HUDEP-2 (cell line): Measurements from ENCODE around the gene SLX4IP.
"Not testable (repeated sequence)": the region's sequence is repeated elsewhere in the genome, so short reads cannot be mapped to it uniquely, and the experiment has no call there.

Experiments
- DNase-seq, 76 experiments: peaks; one replicate each; lab custom pipeline; 2025; ENCODE audit not compliant: unreplicated experiment in 76 of 76; lab: John Stamatoyannopoulos, UW

Gene SLX4IP

GRCh38 chr20:10591946-10592521, 156.9 kb downstream of the SLX4IP start:
- no peak for DNase-seq

- no peak for DNase-seq
Observed at GRCh38 chr20:10594296-10594868, 159.3 kb downstream of the SLX4IP start.

- DNase-seq, result no peak
Observed at GRCh38 chr20:10595266-10595665, 160.2 kb downstream of the SLX4IP start.

- DNase-seq, result no peak
Observed at GRCh38 chr20:10595985-10596384, 160.9 kb downstream of the SLX4IP start.

GRCh38 chr20:10596710-10597121, 161.6 kb downstream of the SLX4IP start:
- no peak for DNase-seq

- no peak for DNase-seq
Observed at GRCh38 chr20:10597637-10598036, 162.5 kb downstream of the SLX4IP start.

GRCh38 chr20:10602221-10602871, 167.2 kb downstream of the SLX4IP start:
- DNase-seq, result no peak

GRCh38 chr20:10603378-10603777, 168.3 kb downstream of the SLX4IP start:
- DNase-seq, result no peak

- DNase-seq, result no peak
Observed at GRCh38 chr20:10603971-10604864, 169.1 kb downstream of the SLX4IP start.

- DNase-seq, result no peak
Observed at GRCh38 chr20:10604865-10605440, 169.8 kb downstream of the SLX4IP start.

- no peak for DNase-seq
Observed at GRCh38 chr20:10605547-10606195, 170.6 kb downstream of the SLX4IP start.

GRCh38 chr20:10609276-10609675, 174.2 kb downstream of the SLX4IP start:
- DNase-seq, result peak in 1 of 76 experiments; percentile 7

GRCh38 chr20:10609770-10610169, 174.7 kb downstream of the SLX4IP start:
- DNase-seq, result no peak

- peak in 2 of 76 experiments; percentile 2 to 12 for DNase-seq
Observed at GRCh38 chr20:10610251-10610650, 175.1 kb downstream of the SLX4IP start.

GRCh38 chr20:10611357-10611756, 176.3 kb downstream of the SLX4IP start:
- DNase-seq, result peak in 31 of 76 experiments; percentile 3 to 50 (median 17)

GRCh38 chr20:10613426-10613825, 178.3 kb downstream of the SLX4IP start:
- not testable (repeated sequence) for DNase-seq

GRCh38 chr20:10613911-10614310, 178.8 kb downstream of the SLX4IP start:
- no peak for DNase-seq

- DNase-seq, result no peak
Observed at GRCh38 chr20:10616212-10616611, 181.1 kb downstream of the SLX4IP start.

- not testable (repeated sequence) for DNase-seq
Observed at GRCh38 chr20:10617549-10618133, 182.5 kb downstream of the SLX4IP start.
